Neural cell (in vitro differentiated cells): Measurements from ENCODE around the gene GBP6.

Experiments used
- CTCF ChIP-seq: fragments of 450-650 bp; IDR thresholded peaks from 2 replicates; pipeline ENCODE4 v1.5.1; 2014; ENCODE audit warnings: antibody characterized with exemption, mild to moderate bottlenecking, moderate library complexity; ENCODE audit not compliant: poor library complexity, severe bottlenecking
- EP300 ChIP-seq: fragments of 450-650 bp; conservative IDR thresholded peaks from 2 replicates; pipeline ENCODE4 v1.6.1; 2014; ENCODE audit warnings: antibody characterized with exemption, mild to moderate bottlenecking, moderate library complexity; ENCODE audit not compliant: poor library complexity, severe bottlenecking
- EZH2 ChIP-seq: fragments of 200-600, 300-800 bp; shearing (Covaris generic), sonication (generic); IDR thresholded peaks from 2 replicates; pipeline ENCODE4 v1.6.1; 2014; ENCODE audit warnings: antibody characterized with exemption, low read length, borderline replicate concordance, mild to moderate bottlenecking; ENCODE audit not compliant: insufficient read depth, poor library complexity, severe bottlenecking
- MXI1 ChIP-seq: fragments of 450-650 bp; conservative IDR thresholded peaks from 2 replicates; pipeline ENCODE4 v1.6.1; 2014; ENCODE audit warnings: antibody characterized with exemption, mild to moderate bottlenecking; ENCODE audit not compliant: poor library complexity, severe bottlenecking
- POLR2AphosphoS5 ChIP-seq: IDR thresholded peaks from 2 replicates; pipeline ENCODE4 v1.6.1; 2012
- RAD21 ChIP-seq: fragments of 450-650 bp; conservative IDR thresholded peaks from 2 replicates; pipeline ENCODE4 v1.6.1; 2014; ENCODE audit warnings: antibody characterized with exemption, mild to moderate bottlenecking, moderate library complexity
- REST ChIP-seq: IDR thresholded peaks from 2 replicates; pipeline ENCODE4 v1.6.1; 2012; ENCODE audit warnings: borderline replicate concordance
- SMC3 ChIP-seq: fragments of 450-650 bp; conservative IDR thresholded peaks from 2 replicates; pipeline ENCODE4 v1.6.1; 2014; ENCODE audit warnings: antibody characterized with exemption, mild to moderate bottlenecking, moderate library complexity; ENCODE audit not compliant: poor library complexity
- TAF1 ChIP-seq: IDR thresholded peaks from 2 replicates; pipeline ENCODE4 v1.6.1; 2012; ENCODE audit warnings: low read depth

GRCh38 chr1:89364954-89365550, 1.2 kb downstream of the GBP6 start:
- TF ChIP-seq EP300 (no peak), CTCF (no peak), RAD21 (no peak), REST (no peak), TAF1 (no peak), SMC3 (no peak), EZH2 (no peak), POLR2AphosphoS5 (no peak), MXI1 (no peak)
